Naive thymus-derived CD4-positive, alpha-beta T cell (primary cell): ENCODE measurements around the gene ADARB1. TPM values are rescaled to one million over a fixed set of nuclear protein-coding genes. Genes with fewer than 3 reads are reported as not detected.
A peak's percentile ranks its signal among the peaks of the same experiment; 100 is the strongest.

ENCODE experiments used
- ATAC-seq: fragments of 150-1000 bp; cut with Tn5 transposase; 2 replicates; pipeline ENCODE4 v1.10.0; 2021; ENCODE audit warnings: mild to moderate bottlenecking, moderate library complexity
- CTCF ChIA-PET: fragments of 350-600 bp; sonication (Branson Sonifier 250); formaldehyde crosslinking; loops from one replicate; lab custom pipeline; 2021; ENCODE audit warnings: antibody characterized with exemption; lab: Charles Lee
- POLR2A ChIA-PET: fragments of 350-600 bp; sonication (Branson Sonifier 250); formaldehyde crosslinking; loops from one replicate; lab custom pipeline; 2021; ENCODE audit warnings: antibody characterized with exemption, inconsistent platforms; lab: Charles Lee
- DNase-seq, 9 donors: peaks; one replicate each; pipeline versions ENCODE4 v3.0.0 to v3.0.0-alpha.2; 2020 to 2022; ENCODE audit warnings: mixed read lengths in 1 of 9
- H3K27ac ChIP-seq: one replicate; pipeline ENCODE4 v1.7.0; 2013; ENCODE audit warnings: mild to moderate bottlenecking, low read depth, low read length, moderate library complexity
- H3K27me3 ChIP-seq, 2 donors: one replicate each; pipeline ENCODE4 v1.7.0; 2013; ENCODE audit warnings: low read length in 2 of 2, mild to moderate bottlenecking in 2 of 2, moderate library complexity in 2 of 2; ENCODE audit not compliant: control insufficient read depth in 2 of 2, insufficient read depth in 2 of 2
- H3K36me3 ChIP-seq, 3 experiments: 1 replicate in 2 of 3; 2 replicates in 1 of 3; pipeline ENCODE4 v1.7.0; 2013; ENCODE audit warnings: low read length in 3 of 3, mild to moderate bottlenecking in 3 of 3, moderate library complexity in 1 of 3; ENCODE audit not compliant: insufficient read depth in 3 of 3, control insufficient read depth in 2 of 3
- H3K4me1 ChIP-seq, 2 donors: one replicate each; pipeline ENCODE4 v1.7.0; 2013; ENCODE audit warnings: low read length in 2 of 2, mild to moderate bottlenecking in 2 of 2, moderate library complexity in 1 of 2; ENCODE audit not compliant: control insufficient read depth in 2 of 2, insufficient read depth in 2 of 2
- H3K4me3 ChIP-seq: 2 replicates; pipeline ENCODE4 v1.7.0; 2013; ENCODE audit warnings: mild to moderate bottlenecking, low read length
- H3K9me3 ChIP-seq, 3 experiments: 1 replicate in 2 of 3; 2 replicates in 1 of 3; pipeline ENCODE4 v1.7.0; 2013; ENCODE audit warnings: low read length in 3 of 3; ENCODE audit not compliant: control insufficient read depth in 2 of 3
- H3K27ac Mint-ChIP-seq, 9 donors: one replicate each; pipeline ENCODE4 v1.8.0; 2020 to 2022; ENCODE audit warnings: mixed read lengths in 9 of 9, mild to moderate bottlenecking in 8 of 9, moderate library complexity in 5 of 9, inconsistent platforms in 2 of 9
- H3K27me3 Mint-ChIP-seq, 5 donors: one replicate each; pipeline ENCODE4 v1.8.0; 2021 to 2022; ENCODE audit warnings: mixed read lengths in 5 of 5, mild to moderate bottlenecking in 1 of 5
- H3K36me3 Mint-ChIP-seq, 5 donors: one replicate each; pipeline ENCODE4 v1.8.0; 2020 to 2022; ENCODE audit warnings: mixed read lengths in 5 of 5, mild to moderate bottlenecking in 3 of 5, inconsistent platforms in 1 of 5
- H3K4me1 Mint-ChIP-seq, 7 donors: one replicate each; pipeline ENCODE4 v1.8.0; 2020 to 2022; ENCODE audit warnings: mixed read lengths in 7 of 7, mild to moderate bottlenecking in 3 of 7, inconsistent platforms in 1 of 7
- H3K4me3 Mint-ChIP-seq, 10 donors: one replicate each; pipeline ENCODE4 v1.8.0; 2020 to 2022; ENCODE audit warnings: mild to moderate bottlenecking in 10 of 10, mixed read lengths in 10 of 10, moderate library complexity in 6 of 10, inconsistent platforms in 2 of 10
- H3K9me3 Mint-ChIP-seq, 11 donors: one replicate each; pipeline ENCODE4 v1.8.0; 2020 to 2022; ENCODE audit warnings: mixed read lengths in 11 of 11, mild to moderate bottlenecking in 4 of 11, inconsistent platforms in 1 of 11, moderate library complexity in 1 of 11
- intact Hi-C, 2 donors: fragments of 100-400 bp; cut with micrococcal nuclease; formaldehyde crosslinking; loops; one replicate each; pipeline ENCODE4 v1.15.1; 2023
- polyA plus RNA-seq, 2 donors: library from polyadenylated mRNA; unstranded; fragments of 300-500 nt; fragmentation: Illumina TruSeq; gene quantifications; one replicate each; pipeline ENCODE4 v1.2.3, GENCODE V29; 2021
- total RNA-seq, 6 experiments: library from RNA in 5 of 6; stranded (reverse) in 5 of 6; gene quantifications; 1 replicate in 5 of 6; 2 replicates in 1 of 6; pipeline ENCODE4 v1.2.3 and lab custom pipeline; 2021 to 2026

The ADARB1 gene
- total and polyA plus RNA-seq, 7 experiments from 2014 or later = 6.2 to 52.2 (median 38.4) TPM

GRCh38 chr21:45257673-45258341 is 183.4 kb downstream of the ADARB1 start:
- no peak overlapping the region for H3K27ac ChIP-seq
- peaks cover 0 to 5% of the 10 kb centered on the region in 2 donors for H3K27me3 ChIP-seq
- ATAC-seq (no peak), DNase-seq (no peak)
- POLR2A ChIA-PET = interaction anchor here (0.6 kb wide), 1 partner anchor 50 kb away, joined by 3 read pairs; no protein-coding TSS in a partner anchor
- intact Hi-C loops = loop anchor here in 1 of 2 donors (10.0 kb wide), 1 partner anchor 103 kb away; no protein-coding TSS in a partner anchor
- Mint-ChIP-seq H3K27me3 (peaks cover 5 to 16% (median 13%) of the 10 kb centered on the region in 5 donors), H3K4me1 (peaks cover 0 to 18% (median 9%) of the 10 kb centered on the region in 7 donors), H3K4me3 (peak overlapping the region in 1 of 10 donors; percentile 7), H3K27ac (no peak overlapping the region), H3K36me3 (no peaks in the 10 kb centered on the region), H3K9me3 (no peaks in the 10 kb centered on the region)
- no peak overlapping the region for H3K4me3 ChIP-seq
- H3K4me1 ChIP-seq = peaks cover 0 to 5% of the 10 kb centered on the region in 2 donors
- CTCF ChIA-PET = interaction anchor here (0.5 to 0.6 kb wide), 2 partner anchors 180 to 1527 kb away, joined by 3 read pairs; no protein-coding TSS in a partner anchor
- H3K9me3 ChIP-seq = no peaks in the 10 kb centered on the region
- H3K36me3 ChIP-seq = no peaks in the 10 kb centered on the region

DNA sequence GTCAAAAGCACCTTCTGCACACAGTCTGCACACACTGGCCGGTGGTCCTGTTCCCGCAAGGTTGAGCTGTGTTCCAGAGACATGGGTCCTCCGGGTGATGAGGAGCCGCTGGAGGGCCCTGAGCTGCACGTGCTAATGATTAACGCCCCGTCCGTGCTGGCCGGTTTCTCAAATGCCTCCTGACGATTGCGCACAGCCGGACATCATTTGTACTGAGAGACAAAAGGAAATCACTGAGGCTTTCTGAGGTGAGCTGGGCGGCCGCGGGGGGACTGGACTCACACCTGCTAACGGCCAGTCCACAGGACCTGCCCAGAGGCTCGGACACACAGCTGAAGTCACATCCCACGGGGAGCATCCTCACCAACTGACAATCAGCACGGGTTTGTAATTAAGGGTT is 184.1 kb downstream of the ADARB1 start:
- no peaks in the 10 kb centered on the region for H3K9me3 Mint-ChIP-seq
- POLR2A ChIA-PET = interaction anchor here (0.6 kb wide), 1 partner anchor 50 kb away, joined by 3 read pairs; no protein-coding TSS in a partner anchor
- no peak overlapping the region for H3K4me3 ChIP-seq
- peaks cover 0 to 5% (median 0%) of the 10 kb centered on the region in 5 donors for H3K36me3 Mint-ChIP-seq
- H3K9me3 ChIP-seq = no peaks in the 10 kb centered on the region
- no peak overlapping the region for H3K27ac ChIP-seq
- peak overlapping the region in 1 of 10 donors; percentile 16 for H3K4me3 Mint-ChIP-seq
- ATAC-seq (no peak), DNase-seq (no peak)
- peaks cover 0 to 5% of the 10 kb centered on the region in 2 donors for H3K4me1 ChIP-seq
- intact Hi-C loops = loop anchor here in 1 of 2 donors (10.0 kb wide), 1 partner anchor 104 kb away; no protein-coding TSS in a partner anchor
- H3K27ac Mint-ChIP-seq = no peak overlapping the region
- H3K27me3 ChIP-seq = peaks cover 0 to 5% of the 10 kb centered on the region in 2 donors
- CTCF ChIA-PET = interaction anchor here (0.5 kb wide), 1 partner anchor 180 kb away, joined by 3 read pairs; no protein-coding TSS in a partner anchor
- H3K36me3 ChIP-seq = peaks cover 0 to 3% (median 3%) of the 10 kb centered on the region in 3 experiments
- peaks cover 5 to 16% (median 13%) of the 10 kb centered on the region in 5 donors for H3K27me3 Mint-ChIP-seq
- H3K4me1 Mint-ChIP-seq = peaks cover 0 to 19% (median 9%) of the 10 kb centered on the region in 7 donors

- intact Hi-C loops = loop anchor here in 1 of 2 donors (10.0 kb wide), 1 partner anchor 105 kb away; no protein-coding TSS in a partner anchor
- ChIA-PET POLR2A (no interaction called here), CTCF (no interaction called here)
- Mint-ChIP-seq H3K36me3 (peaks cover 0 to 7% (median 0%) of the 10 kb centered on the region in 5 donors), H3K4me3 (peak overlapping the region in 1 of 10 donors; percentile 16), H3K9me3 (no peaks in the 10 kb centered on the region), H3K4me1 (peaks cover 0 to 20% (median 9%) of the 10 kb centered on the region in 7 donors), H3K27me3 (peaks cover 5 to 15% (median 11%) of the 10 kb centered on the region in 5 donors), H3K27ac (peak overlapping the region in 1 of 9 donors; percentile 43)
- DNase-seq (no peak), ATAC-seq (no peak)
- Histone ChIP-seq H3K4me3 (no peak overlapping the region), H3K9me3 (no peaks in the 10 kb centered on the region), H3K27me3 (peaks cover 0 to 5% of the 10 kb centered on the region in 2 donors), H3K4me1 (peaks cover 0 to 5% of the 10 kb centered on the region in 2 donors), H3K27ac (no peak overlapping the region), H3K36me3 (peaks cover 0 to 11% (median 6%) of the 10 kb centered on the region in 3 experiments)
Measured at GRCh38 chr21:45259206-45259840, 184.9 kb downstream of the ADARB1 start.

GRCh38 chr21:45260191-45260825 is 185.9 kb downstream of the ADARB1 start:
- ATAC-seq = no peak
- intact Hi-C loops = no loop called here
- Mint-ChIP-seq H3K4me1 (peaks cover 0 to 15% (median 5%) of the 10 kb centered on the region in 7 donors), H3K27me3 (peaks cover 0 to 8% (median 3%) of the 10 kb centered on the region in 5 donors), H3K27ac (peak overlapping the region in 1 of 9 donors; percentile 17), H3K4me3 (no peak overlapping the region), H3K9me3 (no peaks in the 10 kb centered on the region), H3K36me3 (peaks cover 0 to 9% (median 0%) of the 10 kb centered on the region in 5 donors)
- CTCF ChIA-PET = no interaction called here
- peaks cover 0 to 20% (median 6%) of the 10 kb centered on the region in 3 experiments for H3K36me3 ChIP-seq
- H3K4me3 ChIP-seq = no peak overlapping the region
- peaks cover 0 to 6% of the 10 kb centered on the region in 2 donors for H3K4me1 ChIP-seq
- no peaks in the 10 kb centered on the region for H3K27me3 ChIP-seq
- POLR2A ChIA-PET = no interaction called here
- DNase-seq = no peak
- no peaks in the 10 kb centered on the region for H3K9me3 ChIP-seq
- no peak overlapping the region for H3K27ac ChIP-seq

- H3K36me3 ChIP-seq = peaks cover 0 to 28% (median 6%) of the 10 kb centered on the region in 3 experiments
- no peaks in the 10 kb centered on the region for H3K27me3 ChIP-seq
- no peak for DNase-seq
- ChIA-PET POLR2A (no interaction called here), CTCF (interaction anchor here (0.9 kb wide), 1 partner anchor 385 kb away, joined by 3 read pairs; no protein-coding TSS in a partner anchor)
- no peak for ATAC-seq
- no peaks in the 10 kb centered on the region for H3K9me3 ChIP-seq
- peaks cover 5 to 13% of the 10 kb centered on the region in 2 donors for H3K4me1 ChIP-seq
- H3K4me3 Mint-ChIP-seq = no peak overlapping the region
- no peak overlapping the region for H3K4me3 ChIP-seq
- H3K27me3 Mint-ChIP-seq = peaks cover 0 to 3% (median under 1%) of the 10 kb centered on the region in 5 donors
- intact Hi-C loops = no loop called here
- H3K4me1 Mint-ChIP-seq = peaks cover 0 to 16% (median 4%) of the 10 kb centered on the region in 7 donors
- peaks cover 0 to 14% (median 0%) of the 10 kb centered on the region in 5 donors for H3K36me3 Mint-ChIP-seq
- no peak overlapping the region for H3K27ac Mint-ChIP-seq
- H3K9me3 Mint-ChIP-seq = no peaks in the 10 kb centered on the region
- H3K27ac ChIP-seq = no peak overlapping the region
Measured at GRCh38 chr21:45261093-45261492, 186.7 kb downstream of the ADARB1 start.

- DNase-seq = no peak
- peaks cover 6 to 19% (median 13%) of the 10 kb centered on the region in 7 donors for H3K4me1 Mint-ChIP-seq
- intact Hi-C loops = no loop called here
- no peak overlapping the region for H3K4me3 Mint-ChIP-seq
- H3K27me3 Mint-ChIP-seq = peaks cover 0 to 3% (median 0%) of the 10 kb centered on the region in 5 donors
- H3K36me3 ChIP-seq = peaks cover 0 to 34% (median 6%) of the 10 kb centered on the region in 3 experiments
- ChIA-PET CTCF (interaction anchor here (0.5 to 0.9 kb wide), 2 partner anchors 32 to 384 kb away, joined by 3 read pairs; no protein-coding TSS in a partner anchor), POLR2A (no interaction called here)
- H3K9me3 ChIP-seq = no peaks in the 10 kb centered on the region
- no peak overlapping the region for H3K4me3 ChIP-seq
- peaks cover 15 to 18% of the 10 kb centered on the region in 2 donors for H3K4me1 ChIP-seq
- no peak for ATAC-seq
- H3K9me3 Mint-ChIP-seq = peaks cover 0 to 1% (median 0%) of the 10 kb centered on the region in 11 donors
- no peaks in the 10 kb centered on the region for H3K27me3 ChIP-seq
- peaks cover 0 to 22% (median 7%) of the 10 kb centered on the region in 5 donors for H3K36me3 Mint-ChIP-seq
- no peak overlapping the region for H3K27ac Mint-ChIP-seq
- no peak overlapping the region for H3K27ac ChIP-seq
Measured at GRCh38 chr21:45262041-45262581, 187.7 kb downstream of the ADARB1 start.
